ENCODE results near the gene CWC27.
A peak's percentile ranks its signal among the peaks of the same experiment; 100 is the strongest.
"Not testable (repeated sequence)": the region's sequence is repeated elsewhere in the genome, so short reads cannot be mapped to it uniquely, and the experiment has no call there.

Gene CWC27

GRCh38 chr5:64925123-64925522, 156.4 kb downstream of the CWC27 start:
- DNase-seq (ENCODE audit: low spot score): no peak

DNA sequence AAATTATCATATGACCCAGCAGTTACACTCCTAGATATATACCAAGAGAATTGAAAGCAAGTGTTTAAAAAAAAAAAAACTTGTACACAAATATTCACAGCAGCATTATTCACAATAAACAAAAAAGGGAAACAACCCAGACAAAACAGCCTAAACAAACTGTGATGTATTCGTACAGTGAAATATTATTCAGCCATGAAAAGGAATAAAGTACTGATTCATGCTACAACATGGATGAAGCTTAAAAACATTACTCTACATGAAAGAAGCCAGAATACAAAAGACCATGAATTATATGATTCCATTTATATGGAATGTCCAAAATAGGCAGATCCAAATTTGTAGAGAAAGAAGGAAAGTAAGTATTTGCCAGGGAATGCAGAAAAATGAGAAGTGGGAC, 161.1 kb downstream of the CWC27 start:
- DNase-seq (ENCODE audit: low spot score): no peak

- DNase-seq (ENCODE audit: low spot score): no peak
Observed at GRCh38 chr5:64930672-64931318, 162.1 kb downstream of the CWC27 start.

- not testable (repeated sequence) for DNase-seq (ENCODE audit: low spot score)
Observed at GRCh38 chr5:64939422-64939771, 170.7 kb downstream of the CWC27 start.

GRCh38 chr5:64939772-64940510, 171.2 kb downstream of the CWC27 start:
- no peak for DNase-seq (ENCODE audit: low spot score)

DNA sequence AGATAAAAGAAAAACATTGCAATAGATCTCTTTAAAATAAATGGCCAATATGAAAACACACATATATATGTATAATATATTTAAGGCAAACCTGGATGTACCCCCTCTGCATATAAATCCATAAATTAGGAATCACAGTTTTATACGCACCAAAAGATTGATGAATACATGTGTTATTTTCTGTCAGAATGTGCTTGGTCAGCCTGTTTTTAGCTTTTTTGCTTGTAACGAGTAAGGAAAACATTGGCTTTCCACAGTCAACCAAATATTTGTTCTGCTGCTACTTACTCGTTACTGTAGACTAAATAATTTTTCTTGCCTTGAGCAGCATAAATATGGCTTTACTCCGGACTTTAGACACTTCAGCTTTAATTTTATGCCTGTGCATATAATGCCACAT, 173.7 kb downstream of the CWC27 start:
- no peak for DNase-seq (ENCODE audit: low spot score)

DNA sequence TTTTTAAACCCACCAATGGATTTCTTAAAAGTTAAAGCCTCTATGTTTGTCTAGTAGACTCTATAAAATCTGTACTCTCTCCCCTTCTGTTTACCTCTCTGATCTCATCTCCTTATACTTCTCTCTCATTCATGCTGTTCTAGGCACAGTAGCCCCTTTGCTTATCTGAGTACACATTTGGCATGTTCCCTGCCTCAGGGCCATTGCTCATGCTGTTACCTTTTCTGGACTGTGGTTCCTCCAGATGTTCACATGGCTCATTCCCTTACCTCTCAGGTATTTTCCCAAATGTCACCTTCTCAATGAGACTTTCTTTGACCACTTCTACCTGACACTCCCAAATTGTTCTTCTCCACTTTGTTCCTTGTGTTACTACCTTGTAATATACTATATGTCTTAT, 176.1 kb downstream of the CWC27 start:
- DNase-seq (ENCODE audit: low spot score): no peak

- no peak for DNase-seq (ENCODE audit: low spot score)
Observed at GRCh38 chr5:64947031-64947430, 178.3 kb downstream of the CWC27 start.

DNA sequence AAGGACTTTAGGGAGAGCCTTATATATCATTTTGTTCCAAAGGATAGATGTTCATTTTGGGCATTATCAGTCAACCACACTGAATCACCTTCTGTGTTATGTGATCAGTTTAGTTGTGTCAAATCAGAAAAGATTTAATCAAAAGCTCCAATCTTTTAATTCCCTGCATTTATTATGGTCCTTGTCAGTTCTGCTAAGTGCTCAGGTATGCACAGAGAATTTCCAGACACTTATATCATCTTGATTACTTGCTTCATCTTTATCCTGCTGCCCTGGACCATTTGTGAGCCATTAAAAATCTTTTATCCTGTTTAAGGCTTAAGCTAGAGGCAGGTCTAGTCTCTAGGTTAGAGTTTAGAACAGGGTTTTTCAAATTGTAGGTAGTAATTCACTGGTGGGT, 179.1 kb downstream of the CWC27 start:
- no peak for DNase-seq (ENCODE audit: low spot score)

DNA sequence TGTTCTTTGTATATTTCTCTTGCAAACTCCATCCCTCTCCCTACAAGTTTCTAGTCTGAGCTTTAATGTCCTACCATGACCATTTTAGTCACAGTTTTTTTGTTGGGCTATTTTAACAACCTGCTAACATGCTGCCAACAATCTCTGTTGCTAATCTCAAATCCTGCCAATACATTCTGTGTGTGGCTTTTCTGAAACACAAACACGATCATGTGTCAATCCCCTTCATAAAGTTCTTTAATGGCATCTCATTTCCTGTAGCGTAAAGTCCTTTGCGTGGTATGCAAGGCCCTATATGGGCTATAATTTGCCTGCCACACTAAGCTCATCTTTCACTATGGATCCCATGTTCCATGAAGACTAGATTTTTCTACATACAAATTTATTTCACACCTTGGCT, 180.6 kb downstream of the CWC27 start:
- no peak for DNase-seq (ENCODE audit: low spot score)

DNA sequence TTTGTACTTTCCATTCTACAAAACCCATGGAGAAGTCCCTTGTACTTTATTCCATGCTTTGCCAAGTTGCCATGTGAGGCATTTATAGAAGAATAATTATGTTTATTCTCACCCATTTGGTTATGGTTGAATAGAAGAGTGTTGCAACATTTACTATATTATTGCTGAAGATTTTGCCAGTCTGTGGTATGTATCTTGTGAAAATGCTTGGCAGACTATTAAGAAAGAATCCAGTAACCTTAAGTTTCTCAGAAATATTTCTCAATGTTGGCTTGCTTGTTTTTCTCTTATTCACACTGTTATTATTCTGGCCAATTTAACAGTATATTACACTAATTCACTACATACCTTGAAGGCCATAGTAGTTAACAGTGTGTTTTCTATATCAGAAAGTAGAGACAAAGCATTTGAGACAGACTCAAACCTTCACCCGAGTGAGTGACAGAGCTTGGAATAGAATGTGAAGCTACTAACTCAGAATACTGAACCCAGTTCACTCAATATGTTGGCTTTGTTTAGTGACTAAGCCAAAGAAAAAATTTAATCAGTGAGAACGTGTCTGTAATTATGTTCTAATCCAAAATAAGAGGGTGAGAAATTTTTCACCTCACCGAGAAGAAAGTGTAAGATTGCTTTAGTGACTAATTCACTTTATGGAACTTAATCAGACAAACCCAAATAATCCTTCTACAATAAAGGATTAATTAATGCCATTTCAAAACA, 184.4 kb downstream of the CWC27 start:
- no peak for DNase-seq (ENCODE audit: low spot score)

GRCh38 chr5:64954518-64954917, 185.8 kb downstream of the CWC27 start:
- DNase-seq (ENCODE audit: low spot score): no peak

GRCh38 chr5:64958757-64959391, 190.1 kb downstream of the CWC27 start:
- peak; percentile 2 for DNase-seq (ENCODE audit: low spot score)

DNA sequence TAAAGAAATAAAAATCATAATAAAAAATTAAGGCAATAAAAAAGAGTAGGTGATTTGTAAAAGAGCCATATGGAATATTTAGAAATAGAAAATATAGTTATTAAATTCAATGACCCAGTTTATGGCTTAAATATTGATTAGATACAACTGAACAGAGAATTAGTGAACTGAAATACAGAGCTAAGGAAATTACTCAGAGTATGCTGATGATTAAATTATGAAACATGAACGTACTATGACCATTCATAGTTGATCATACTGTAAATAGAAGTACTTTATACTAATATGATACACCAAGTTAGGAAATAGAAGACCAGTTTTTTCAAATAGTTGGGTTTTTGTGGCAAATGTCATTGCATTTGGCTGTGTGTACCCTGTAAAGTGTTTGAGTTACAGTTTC, 194.5 kb downstream of the CWC27 start:
- no peak for DNase-seq (ENCODE audit: low spot score)

DNA sequence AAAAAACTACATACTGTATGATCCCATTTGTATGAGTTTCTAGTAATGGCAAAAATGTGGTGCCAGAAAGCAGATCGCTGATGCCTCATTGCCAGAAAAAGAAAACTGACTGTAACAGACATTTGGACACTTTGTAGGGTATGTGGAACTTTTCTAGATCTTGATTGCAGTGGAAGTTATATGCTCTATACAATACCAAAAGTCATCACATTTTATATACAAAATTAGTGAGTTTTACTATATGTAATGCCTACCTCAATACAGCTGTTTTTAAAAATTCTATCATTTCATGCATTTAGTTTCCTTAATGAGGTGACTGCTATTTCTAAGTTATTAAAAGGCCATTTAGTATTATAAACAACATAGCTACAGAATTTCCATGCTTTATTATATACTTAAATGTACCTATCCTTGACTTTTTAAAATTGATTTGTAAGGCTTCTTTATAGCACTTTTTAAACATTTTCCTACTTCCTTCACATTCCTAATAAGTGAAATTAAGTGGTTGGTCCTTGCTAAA, 199.9 kb downstream of the CWC27 start:
- DNase-seq (ENCODE audit: low spot score): no peak

GRCh38 chr5:64969578-64969977, 200.8 kb downstream of the CWC27 start:
- no peak for DNase-seq (ENCODE audit: low spot score)

GRCh38 chr5:64971513-64971912, 202.8 kb downstream of the CWC27 start:
- no peak for DNase-seq (ENCODE audit: low spot score)

DNA sequence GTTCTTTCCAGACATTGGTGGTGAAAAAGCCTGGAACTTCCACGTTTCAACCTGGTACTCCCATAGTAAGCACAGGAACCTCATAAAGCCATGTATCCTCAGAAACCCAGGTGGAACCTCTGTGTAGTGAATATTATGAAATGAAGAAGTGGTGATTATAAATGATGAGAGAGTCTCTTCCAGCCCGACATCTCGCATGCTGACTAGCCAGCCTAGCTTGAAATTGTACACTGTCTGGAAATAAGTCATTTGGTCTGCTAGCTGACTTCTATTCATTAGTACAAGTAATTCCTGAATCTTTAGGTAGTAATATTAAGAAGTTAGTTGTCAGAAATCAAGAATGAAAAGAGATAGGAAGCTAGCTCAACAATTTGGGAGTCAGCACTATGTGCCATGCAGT, 203.3 kb downstream of the CWC27 start:
- no peak for DNase-seq (ENCODE audit: low spot score)

- no peak for DNase-seq (ENCODE audit: low spot score)
Observed at GRCh38 chr5:64972591-64972990, 203.9 kb downstream of the CWC27 start.

GRCh38 chr5:64973215-64973614, 204.5 kb downstream of the CWC27 start:
- DNase-seq (ENCODE audit: low spot score): no peak

GRCh38 chr5:64977779-64978178, 209.0 kb downstream of the CWC27 start:
- DNase-seq (ENCODE audit: low spot score): no peak

- no peak for DNase-seq (ENCODE audit: low spot score)
Observed at GRCh38 chr5:64978546-64978945, 209.8 kb downstream of the CWC27 start.

GRCh38 chr5:64979531-64979930, 210.8 kb downstream of the CWC27 start:
- peak; percentile 8 for DNase-seq (ENCODE audit: low spot score)
